Measurements from ENCODE around the gene PPARG.

DNA sequence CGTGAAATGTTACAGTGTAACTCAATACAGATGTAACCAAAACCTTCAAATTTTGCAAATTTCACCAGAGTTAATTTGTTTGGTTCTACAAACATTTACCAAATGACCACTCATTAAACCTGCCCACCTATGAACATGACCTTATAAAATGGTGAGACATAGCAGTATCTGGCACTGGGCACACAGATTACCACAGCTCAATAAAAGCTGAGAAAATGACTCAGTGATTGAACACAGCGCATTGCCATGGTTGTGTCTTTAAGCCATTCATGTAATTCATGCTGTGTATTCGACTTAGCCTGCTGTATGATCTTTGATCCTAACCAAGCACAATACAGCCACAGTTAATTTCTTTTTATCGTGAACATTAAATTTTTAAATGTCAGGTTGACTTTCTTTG, 11.3 kb downstream of the PPARG start:
- TF ChIP-seq, protein P1, sequence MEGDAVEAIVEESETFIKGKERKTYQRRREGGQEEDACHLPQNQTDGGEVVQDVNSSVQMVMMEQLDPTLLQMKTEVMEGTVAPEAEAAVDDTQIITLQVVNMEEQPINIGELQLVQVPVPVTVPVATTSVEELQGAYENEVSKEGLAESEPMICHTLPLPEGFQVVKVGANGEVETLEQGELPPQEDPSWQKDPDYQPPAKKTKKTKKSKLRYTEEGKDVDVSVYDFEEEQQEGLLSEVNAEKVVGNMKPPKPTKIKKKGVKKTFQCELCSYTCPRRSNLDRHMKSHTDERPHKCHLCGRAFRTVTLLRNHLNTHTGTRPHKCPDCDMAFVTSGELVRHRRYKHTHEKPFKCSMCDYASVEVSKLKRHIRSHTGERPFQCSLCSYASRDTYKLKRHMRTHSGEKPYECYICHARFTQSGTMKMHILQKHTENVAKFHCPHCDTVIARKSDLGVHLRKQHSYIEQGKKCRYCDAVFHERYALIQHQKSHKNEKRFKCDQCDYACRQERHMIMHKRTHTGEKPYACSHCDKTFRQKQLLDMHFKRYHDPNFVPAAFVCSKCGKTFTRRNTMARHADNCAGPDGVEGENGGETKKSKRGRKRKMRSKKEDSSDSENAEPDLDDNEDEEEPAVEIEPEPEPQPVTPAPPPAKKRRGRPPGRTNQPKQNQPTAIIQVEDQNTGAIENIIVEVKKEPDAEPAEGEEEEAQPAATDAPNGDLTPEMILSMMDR (IDR thresholded peaks at IDR 0.05; ENCODE audit: poor library complexity), result no peak
- no peak for TF ChIP-seq EZH2 (IDR thresholded peaks at IDR 0.05; ENCODE audit: borderline replicate concordance)

Measured in hepatocyte (in vitro differentiated cells).